HEK293T (cell line): ENCODE data around the gene HOXA11.
A peak's percentile ranks its signal among the peaks of the same experiment; 100 is the strongest.

Experiments
- CTCF ChIA-PET: fragments of 350-600 bp; formaldehyde crosslinking; extraction: SDS; loops from one replicate; lab custom pipeline; 2021; ENCODE audit warnings: antibody characterized with exemption, inconsistent platforms; lab: Yijun Ruan, JAX
- POLR2A ChIA-PET: fragments of 350-600 bp; formaldehyde crosslinking; extraction: SDS; loops from one replicate; lab custom pipeline; 2020; ENCODE audit warnings: antibody characterized with exemption, inconsistent platforms; lab: Yijun Ruan, JAX
- DNase-seq: peaks from one replicate; pipeline ENCODE4 v3.0.0; 2012; ENCODE audit warnings: mixed read lengths; ENCODE audit errors: extremely low spot score
- ARNT ChIP-seq: fragments of 450-650 bp; IDR thresholded peaks from 2 replicates; pipeline ENCODE4 v1.6.1; 2017; ENCODE audit warnings: mild to moderate bottlenecking
- BHLHE40 ChIP-seq: fragments of 450-650 bp; IDR thresholded peaks from 2 replicates; pipeline ENCODE4 v1.6.1; 2016; ENCODE audit warnings: mild to moderate bottlenecking, moderate library complexity, borderline replicate concordance
- CTBP1 ChIP-seq: fragments of 450-650 bp; IDR thresholded peaks from 2 replicates; pipeline ENCODE4 v1.6.1; 2016; ENCODE audit warnings: borderline replicate concordance
- FOXK2 ChIP-seq: fragments of 450-650 bp; IDR thresholded peaks from 2 replicates; pipeline ENCODE4 v1.6.1; 2016; ENCODE audit warnings: mild to moderate bottlenecking
- FOXM1 ChIP-seq: fragments of 450-650 bp; IDR thresholded peaks from 2 replicates; pipeline ENCODE4 v1.6.1; 2017; ENCODE audit warnings: mild to moderate bottlenecking, borderline replicate concordance
- L3MBTL2 ChIP-seq: fragments of 450-650 bp; conservative IDR thresholded peaks from 2 replicates; pipeline ENCODE4 v1.6.1; 2016; ENCODE audit warnings: mild to moderate bottlenecking
- LEF1 ChIP-seq: fragments of 450-650 bp; IDR thresholded peaks from 2 replicates; pipeline ENCODE4 v1.6.1; 2017; ENCODE audit warnings: mild to moderate bottlenecking, borderline replicate concordance
- NFRKB ChIP-seq: fragments of 450-650 bp; IDR thresholded peaks from 2 replicates; pipeline ENCODE4 v1.6.1; 2016; ENCODE audit warnings: mild to moderate bottlenecking, moderate library complexity
- SP1 ChIP-seq: fragments of 450-650 bp; IDR thresholded peaks from 2 replicates; pipeline ENCODE4 v1.6.1; 2017
- SUZ12 ChIP-seq: fragments of 450-650 bp; IDR thresholded peaks from 2 replicates; pipeline ENCODE4 v1.6.1; 2016; ENCODE audit warnings: mild to moderate bottlenecking
- TARDBP ChIP-seq: fragments of 450-650 bp; IDR thresholded peaks from 2 replicates; pipeline ENCODE4 v1.6.1; 2016
- ZNF384 ChIP-seq: fragments of 450-650 bp; IDR thresholded peaks from 2 replicates; pipeline ENCODE4 v1.6.1; 2016
- TF ChIP-seq, protein P1 (sequence below): fragments of 450-650 bp; IDR thresholded peaks from 2 replicates; pipeline ENCODE4 v1.6.1; 2016

The HOXA11 gene

GRCh38 chr7:27160145-27160545 lies 24.9 kb downstream of the HOXA11 start:
- no peak for DNase-seq
- CTCF ChIA-PET: interaction anchor here (0.9 to 3.5 kb wide), 8 partner anchors 9 to 791 kb away, joined by 3 to 23 read pairs (median 4); no protein-coding TSS in a partner anchor
- TF ChIP-seq, protein P1, sequence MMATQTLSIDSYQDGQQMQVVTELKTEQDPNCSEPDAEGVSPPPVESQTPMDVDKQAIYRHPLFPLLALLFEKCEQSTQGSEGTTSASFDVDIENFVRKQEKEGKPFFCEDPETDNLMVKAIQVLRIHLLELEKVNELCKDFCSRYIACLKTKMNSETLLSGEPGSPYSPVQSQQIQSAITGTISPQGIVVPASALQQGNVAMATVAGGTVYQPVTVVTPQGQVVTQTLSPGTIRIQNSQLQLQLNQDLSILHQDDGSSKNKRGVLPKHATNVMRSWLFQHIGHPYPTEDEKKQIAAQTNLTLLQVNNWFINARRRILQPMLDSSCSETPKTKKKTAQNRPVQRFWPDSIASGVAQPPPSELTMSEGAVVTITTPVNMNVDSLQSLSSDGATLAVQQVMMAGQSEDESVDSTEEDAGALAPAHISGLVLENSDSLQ: no peak
- TF ChIP-seq L3MBTL2: peak; percentile 44; the same call in 1 of the 2 replicates
- POLR2A ChIA-PET: interaction anchor here (0.9 to 17.5 kb wide), 8 partner anchors 10 to 1298 kb away, joined by 3 to 367 read pairs (median 6); partner anchors contain the start of genes HOXA10, HOXA3, HOXA5 and HOXA6

DNA sequence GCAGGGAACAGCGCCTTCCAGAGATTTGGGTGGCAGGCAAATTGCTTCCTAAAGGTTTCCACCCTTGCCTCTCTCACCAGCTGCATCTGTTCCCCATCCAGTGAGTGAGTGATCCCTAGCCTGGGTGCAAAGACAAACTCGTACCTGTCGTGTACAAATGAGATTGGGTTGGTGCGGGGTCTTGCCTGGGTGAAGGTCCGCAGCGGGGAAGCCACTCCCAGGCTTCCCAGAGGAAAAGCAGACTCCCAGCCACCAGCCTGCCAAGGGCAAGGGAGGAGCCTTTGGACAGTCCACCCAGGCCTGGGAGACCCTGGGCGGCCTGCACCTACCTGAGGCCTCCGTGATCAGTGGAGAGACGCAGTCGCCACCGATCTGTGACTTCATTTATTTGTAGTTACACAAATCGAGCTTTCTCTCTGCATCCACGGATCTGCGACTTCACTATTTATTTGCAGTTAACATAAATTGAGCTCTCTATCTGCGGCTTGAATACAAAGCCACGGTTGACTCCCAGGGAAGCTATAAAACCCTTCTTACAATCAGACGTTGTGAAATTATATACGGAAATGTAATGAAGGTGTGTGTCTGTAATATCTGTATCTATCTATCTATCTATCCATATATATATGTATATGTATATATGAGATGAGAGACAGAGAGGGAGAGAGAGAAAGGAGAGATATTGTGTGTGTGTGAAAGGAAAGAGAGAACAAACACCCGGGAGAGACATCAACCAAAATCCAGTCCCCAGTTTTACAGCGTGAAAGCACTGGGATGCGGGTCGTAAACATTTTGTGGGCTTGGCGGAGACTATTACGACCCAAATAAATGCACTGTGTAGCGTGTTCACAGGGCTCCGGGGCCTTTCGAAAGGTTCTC lies 25.5 kb downstream of the HOXA11 start:
- TF ChIP-seq FOXM1 (no peak), CTBP1 (peak; percentile 79; the same call in 1 of the 2 replicates), ARNT (no peak), LEF1 (no peak), SUZ12 (no peak), TARDBP (no peak)
- ChIA-PET POLR2A (interaction anchor here (0.6 to 17.5 kb wide), 11 partner anchors 9 to 958 kb away, joined by 3 to 367 read pairs (median 4); partner anchors contain the start of genes CBX3, HOXA10, HOXA11 and HOXA5), CTCF (interaction anchor here (0.6 to 1.5 kb wide), 6 partner anchors 9 to 790 kb away, joined by 3 to 8 read pairs (median 4); no protein-coding TSS in a partner anchor)
- no peak for DNase-seq

- no peak for DNase-seq
- no peak for TF ChIP-seq CTBP1
- TF ChIP-seq, protein P1: 0 out of 2 replicates have a peak, but pooled peaks have one; percentile 32
- ChIA-PET CTCF (interaction anchor here (0.6 to 1.5 kb wide), 6 partner anchors 8 to 789 kb away, joined by 3 to 8 read pairs (median 4); no protein-coding TSS in a partner anchor), POLR2A (interaction anchor here (0.6 to 17.5 kb wide), 12 partner anchors 8 to 960 kb away, joined by 3 to 367 read pairs (median 5); partner anchors contain the start of genes CBX3, HOXA10, HOXA11 and HOXA5)
These were observed 26.4 kb downstream of the HOXA11 start for GRCh38 chr7:27158436-27159265.

DNA sequence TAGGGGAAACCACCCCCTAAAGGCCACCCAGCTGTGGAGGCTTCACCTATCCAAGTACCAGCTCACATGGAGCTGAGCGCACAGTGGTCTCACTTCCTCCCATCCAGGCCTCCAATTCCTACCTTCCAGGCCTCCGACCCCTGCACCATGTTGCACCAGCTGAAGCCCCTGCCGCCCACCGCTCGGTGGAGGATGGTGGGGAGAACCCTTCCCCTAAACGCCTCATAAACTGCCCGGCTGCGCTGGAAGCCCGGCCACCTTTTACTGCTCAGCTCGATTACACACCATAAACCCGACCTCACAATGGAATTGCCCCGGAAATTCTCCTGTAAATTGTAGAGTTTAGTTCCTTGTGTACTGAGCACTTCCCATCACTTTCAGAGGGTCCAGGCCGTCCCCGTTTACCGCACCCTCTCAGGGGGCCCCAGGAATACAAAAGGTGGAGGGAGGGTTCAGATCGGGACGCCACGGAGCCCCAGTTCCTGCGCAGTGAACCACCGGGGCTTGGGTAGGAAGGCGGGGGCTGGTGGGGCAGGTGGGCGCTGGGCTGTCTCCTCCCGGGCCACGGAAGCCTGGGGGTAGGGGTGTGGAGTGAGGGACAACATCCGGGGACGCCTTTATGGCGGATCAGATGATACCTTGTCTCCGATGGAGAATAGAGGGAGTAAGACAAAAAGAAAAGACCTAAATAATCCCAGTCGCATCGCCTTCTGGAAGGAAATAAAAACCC lies 27.2 kb downstream of the HOXA11 start:
- DNase-seq: no peak
- TF ChIP-seq L3MBTL2: no peak
- TF ChIP-seq CTBP1: no peak
- TF ChIP-seq BHLHE40: no peak
- no peak for TF ChIP-seq FOXK2
- no peak for TF ChIP-seq NFRKB
- TF ChIP-seq SP1: no peak
- no peak for TF ChIP-seq TARDBP
- TF ChIP-seq ZNF384: no peak
- ChIA-PET POLR2A (interaction anchor here (0.5 to 17.5 kb wide), 7 partner anchors 8 to 960 kb away, joined by 3 to 367 read pairs (median 14); partner anchors contain the start of genes HOXA1, HOXA10, HOXA11 and HOXA6), CTCF (interaction anchor here (0.7 to 1.4 kb wide), 3 partner anchors 13 to 788 kb away, joined by 3 to 4 read pairs (median 3); partner anchors contain the start of gene HOXA5)

DNA sequence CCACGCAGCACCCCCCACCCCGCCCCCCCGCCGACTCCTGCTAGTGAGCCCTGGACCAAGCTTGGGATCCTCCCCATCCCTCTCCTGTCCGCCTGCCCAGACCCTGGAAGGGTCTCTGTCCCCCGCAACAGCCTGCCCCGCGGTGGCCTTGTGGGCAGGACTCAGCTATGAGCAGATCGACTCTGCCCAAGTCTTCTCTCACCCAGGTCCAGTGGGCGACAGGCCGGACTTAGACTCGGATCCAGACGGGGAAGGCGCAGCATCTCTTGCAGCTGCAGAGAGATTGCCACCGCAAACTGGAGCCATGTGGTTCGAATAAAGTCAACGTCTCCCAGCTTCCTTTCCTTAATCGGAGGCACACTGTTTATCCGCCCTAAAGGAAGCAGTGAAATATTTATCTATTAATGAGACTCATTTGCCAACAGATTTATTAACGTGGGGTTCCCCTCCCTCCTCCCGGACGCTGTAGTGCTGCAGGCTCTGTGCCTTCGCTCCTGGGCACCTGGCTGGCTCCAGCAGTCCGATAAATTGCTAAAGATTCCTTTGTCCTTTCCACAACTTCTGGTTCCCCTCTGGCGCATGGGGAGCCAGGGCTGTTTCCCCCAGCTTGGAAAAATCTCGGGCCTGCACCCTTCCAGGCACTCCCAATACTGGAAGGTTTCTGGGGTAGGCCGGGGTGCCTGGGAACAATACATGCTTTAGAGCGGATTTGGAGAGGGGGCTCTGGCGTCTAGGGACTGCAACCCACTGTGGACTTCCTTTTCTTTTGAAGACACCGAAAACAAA lies 27.9 kb downstream of the HOXA11 start:
- TF ChIP-seq NFRKB (no peak), FOXK2 (no peak), FOXM1 (no peak)
- DNase-seq: no peak
- CTCF ChIA-PET: interaction anchor here (0.7 to 1.4 kb wide), 3 partner anchors 13 to 787 kb away, joined by 3 to 4 read pairs (median 4); partner anchors contain the start of gene HOXA5
- POLR2A ChIA-PET: interaction anchor here (0.5 to 17.5 kb wide), 26 partner anchors 9 to 1302 kb away, joined by 3 to 367 read pairs (median 3); partner anchors contain the start of genes HOXA1, HOXA10, HOXA11 and HOXA5

- ChIA-PET CTCF (interaction anchor here (1.0 to 1.4 kb wide), 2 partner anchors 13 to 787 kb away, joined by 3 to 4 read pairs; no protein-coding TSS in a partner anchor), POLR2A (interaction anchor here (0.5 to 17.5 kb wide), 25 partner anchors 9 to 1302 kb away, joined by 3 to 367 read pairs (median 3); partner anchors contain the start of genes HOXA1, HOXA10, HOXA11 and HOXA5)
- DNase-seq: no peak
- TF ChIP-seq, protein P1: peak; percentile 78
- TF ChIP-seq SUZ12: no peak
- peak; percentile 34 for TF ChIP-seq L3MBTL2
These were observed 28.5 kb downstream of the HOXA11 start, which contains the start of gene HOXA7 for GRCh38 chr7:27156508-27156898. Gene HOXA7 (minus strand): TSS chr7:27156675. CDS start chr7:27156545, 130 bp downstream.
